GM23338 (cell line): ENCODE data around the gene S100P. TPM values are rescaled to one million over a fixed set of nuclear protein-coding genes. Genes with fewer than 3 reads are reported as not detected.

Experiments used
- ATAC-seq: fragments of 200-7000 bp; cut with Tn5 transposase; 3 replicates; pipeline ENCODE4 v1.9.1; 2020
- DNase-seq: peaks from one replicate; pipeline ENCODE4 v3.0.0-alpha.2; 2015; ENCODE audit warnings: low spot score
- H2AFZ ChIP-seq: fragments of 200-600 bp; sonication (generic); 2 replicates; pipeline ENCODE4 v1.8.0; 2016; ENCODE audit warnings: antibody characterized with exemption, mild to moderate bottlenecking, moderate library complexity
- H3F3A ChIP-seq: fragments of 200-600 bp; sonication (generic); replicated peaks from 2 replicates; pipeline ENCODE4 v1.8.0; 2017; ENCODE audit warnings: antibody characterized with exemption, mixed run types, low read depth
- H3K27ac ChIP-seq: fragments of 200-600 bp; sonication (generic); 2 replicates; pipeline ENCODE4 v1.6.1; 2016; ENCODE audit warnings: low read depth
- H3K27me3 ChIP-seq: fragments of 200-600 bp; sonication (generic); 2 replicates; pipeline ENCODE4 v1.8.0; 2016; ENCODE audit warnings: mild to moderate bottlenecking, mixed run types, moderate library complexity; ENCODE audit not compliant: insufficient read depth
- H3K36me3 ChIP-seq: fragments of 200-600 bp; sonication (generic); 2 replicates; pipeline ENCODE4 v1.8.0; 2016; ENCODE audit warnings: mild to moderate bottlenecking; ENCODE audit not compliant: insufficient read depth
- H3K4me1 ChIP-seq: fragments of 200-600 bp; sonication (generic); 2 replicates; pipeline ENCODE4 v1.8.0; 2016; ENCODE audit warnings: mild to moderate bottlenecking, moderate library complexity; ENCODE audit not compliant: insufficient read depth
- H3K4me2 ChIP-seq: fragments of 200-600 bp; sonication (generic); 2 replicates; pipeline ENCODE4 v1.7.1; 2017; ENCODE audit warnings: mixed run types
- H3K4me3 ChIP-seq: fragments of 200-600 bp; sonication (generic); 2 replicates; pipeline ENCODE4 v1.6.1; 2016; ENCODE audit warnings: mixed run types
- H3K79me2 ChIP-seq: fragments of 200-600 bp; sonication (generic); replicated peaks from 2 replicates; pipeline ENCODE4 v1.8.0; 2017; ENCODE audit warnings: mild to moderate bottlenecking; ENCODE audit not compliant: insufficient read depth
- H3K9me2 ChIP-seq: fragments of 200-600 bp; sonication (generic); 2 replicates; pipeline ENCODE4 v1.8.0; 2017; ENCODE audit not compliant: insufficient read depth
- H4K20me1 ChIP-seq: fragments of 200-600 bp; sonication (generic); replicated peaks from 2 replicates; pipeline ENCODE4 v1.8.0; 2017; ENCODE audit warnings: mild to moderate bottlenecking; ENCODE audit not compliant: insufficient read depth
- H3K27ac Mint-ChIP-seq: 2 replicates; pipeline ENCODE4 v1.8.0; 2020; ENCODE audit warnings: inconsistent platforms, mild to moderate bottlenecking, moderate library complexity, mixed read lengths
- H3K27me3 Mint-ChIP-seq: 3 replicates; pipeline ENCODE4 v1.8.0; 2022; ENCODE audit warnings: low read depth, mild to moderate bottlenecking, moderate library complexity, mixed read lengths, inconsistent platforms; ENCODE audit not compliant: insufficient read depth, poor library complexity
- H3K36me3 Mint-ChIP-seq: 3 replicates; pipeline ENCODE4 v1.8.0; 2021; ENCODE audit warnings: low read depth, mild to moderate bottlenecking, inconsistent platforms, moderate library complexity, mixed read lengths
- H3K4me1 Mint-ChIP-seq: 3 replicates; pipeline ENCODE4 v1.8.0; 2020; ENCODE audit warnings: mild to moderate bottlenecking, inconsistent platforms, mixed read lengths
- H3K4me3 Mint-ChIP-seq: 3 replicates; pipeline ENCODE4 v1.8.0; 2021; ENCODE audit warnings: moderate library complexity, mild to moderate bottlenecking, inconsistent platforms, mixed read lengths
- H3K9me3 Mint-ChIP-seq: 3 replicates; pipeline ENCODE4 v1.8.0; 2020; ENCODE audit warnings: moderate library complexity, mild to moderate bottlenecking, inconsistent platforms, mixed read lengths
- CREB1 ChIP-seq: fragments of 250-450 bp; sonication (Bioruptor Pico); IDR thresholded peaks from 2 replicates; pipeline ENCODE4 v1.5.0; 2020; ENCODE audit warnings: low read depth, mild to moderate bottlenecking, moderate library complexity
- ETS1 ChIP-seq: IDR thresholded peaks from 2 replicates; pipeline ENCODE4 v1.6.1; 2016; ENCODE audit warnings: antibody characterized with exemption
- EZH2 ChIP-seq: fragments of 200-600 bp; sonication (generic); IDR thresholded peaks from one replicate; pipeline ENCODE4 v1.8.0; 2017; ENCODE audit warnings: antibody characterized with exemption, mild to moderate bottlenecking, low read depth; ENCODE audit not compliant: unreplicated experiment
- EZH2phosphoT487 ChIP-seq: fragments of 200-600 bp; sonication (generic); IDR thresholded peaks from one replicate; pipeline ENCODE4 v1.8.1; 2018; ENCODE audit warnings: antibody characterized with exemption; ENCODE audit not compliant: unreplicated experiment
- NANOG ChIP-seq: IDR thresholded peaks from 2 replicates; pipeline ENCODE4 v1.6.1; 2016; ENCODE audit warnings: antibody characterized with exemption, borderline replicate concordance
- POLR2AphosphoS5 ChIP-seq: IDR thresholded peaks from 2 replicates; pipeline ENCODE4 v1.6.1; 2016; ENCODE audit warnings: antibody characterized with exemption, low read depth
- ZNF114 ChIP-seq: fragments of 250-450 bp; sonication (Bioruptor Pico); IDR thresholded peaks from 2 replicates; pipeline ENCODE4 v1.5.0; 2020; ENCODE audit warnings: mild to moderate bottlenecking, moderate library complexity
- ZNF331 ChIP-seq: fragments of 250-450 bp; sonication (Bioruptor Pico); IDR thresholded peaks from 2 replicates; pipeline ENCODE4 v1.5.0; 2020; ENCODE audit warnings: low read depth, mild to moderate bottlenecking, moderate library complexity
- ZNF462 ChIP-seq: fragments of 250-450 bp; sonication (Bioruptor Pico); IDR thresholded peaks from 2 replicates; pipeline ENCODE4 v1.5.0; 2020; ENCODE audit warnings: mild to moderate bottlenecking, moderate library complexity
- polyA plus RNA-seq: library from polyadenylated mRNA; unstranded; fragments of >200 nt; fragmentation: Nextera tagmentation; extraction: Ambion mirVana; gene quantifications from 2 replicates; pipeline ENCODE4 v1.2.1, GENCODE V29; 2016
- total RNA-seq: library from RNA; depleted of rRNA; stranded (reverse); fragments of >200 nt; shearing (Covaris generic); gene quantifications from 2 replicates; pipeline ENCODE4 v1.2.3, GENCODE V29; 2014
- TF ChIP-seq, protein P1 (sequence below): IDR thresholded peaks from one replicate; pipeline ENCODE4 v1.6.1; 2018; ENCODE audit warnings: antibody characterized with exemption; ENCODE audit not compliant: unreplicated experiment

The S100P gene
- total and polyA plus RNA-seq, 2 experiments from 2014 or later: 0.32 TPM; not detected in 1

- peaks cover 23% of the 10 kb centered on the region for H3K79me2 ChIP-seq
- no peak overlapping the region for H3K27ac Mint-ChIP-seq
- H3K36me3 Mint-ChIP-seq: peaks cover 46% of the 10 kb centered on the region
- H3K27ac ChIP-seq: no peak overlapping the region
- H4K20me1 ChIP-seq: peaks cover 2% of the 10 kb centered on the region; the same call in 1 of the 2 replicates
- H3K9me3 Mint-ChIP-seq: peaks cover 14% of the 10 kb centered on the region
- H3K4me2 ChIP-seq: no peak overlapping the region
- H3K4me3 ChIP-seq: no peak overlapping the region
- TF ChIP-seq ZNF114 (no peak), NANOG (no peak), ETS1 (no peak), ZNF331 (CRISPR knock-in tag) (no peak), ZNF462 (CRISPR knock-in tag) (no peak), EZH2 (no peak), POLR2AphosphoS5 (no peak), CREB1 (no peak), EZH2phosphoT487 (no peak)
- TF ChIP-seq, protein P1, sequence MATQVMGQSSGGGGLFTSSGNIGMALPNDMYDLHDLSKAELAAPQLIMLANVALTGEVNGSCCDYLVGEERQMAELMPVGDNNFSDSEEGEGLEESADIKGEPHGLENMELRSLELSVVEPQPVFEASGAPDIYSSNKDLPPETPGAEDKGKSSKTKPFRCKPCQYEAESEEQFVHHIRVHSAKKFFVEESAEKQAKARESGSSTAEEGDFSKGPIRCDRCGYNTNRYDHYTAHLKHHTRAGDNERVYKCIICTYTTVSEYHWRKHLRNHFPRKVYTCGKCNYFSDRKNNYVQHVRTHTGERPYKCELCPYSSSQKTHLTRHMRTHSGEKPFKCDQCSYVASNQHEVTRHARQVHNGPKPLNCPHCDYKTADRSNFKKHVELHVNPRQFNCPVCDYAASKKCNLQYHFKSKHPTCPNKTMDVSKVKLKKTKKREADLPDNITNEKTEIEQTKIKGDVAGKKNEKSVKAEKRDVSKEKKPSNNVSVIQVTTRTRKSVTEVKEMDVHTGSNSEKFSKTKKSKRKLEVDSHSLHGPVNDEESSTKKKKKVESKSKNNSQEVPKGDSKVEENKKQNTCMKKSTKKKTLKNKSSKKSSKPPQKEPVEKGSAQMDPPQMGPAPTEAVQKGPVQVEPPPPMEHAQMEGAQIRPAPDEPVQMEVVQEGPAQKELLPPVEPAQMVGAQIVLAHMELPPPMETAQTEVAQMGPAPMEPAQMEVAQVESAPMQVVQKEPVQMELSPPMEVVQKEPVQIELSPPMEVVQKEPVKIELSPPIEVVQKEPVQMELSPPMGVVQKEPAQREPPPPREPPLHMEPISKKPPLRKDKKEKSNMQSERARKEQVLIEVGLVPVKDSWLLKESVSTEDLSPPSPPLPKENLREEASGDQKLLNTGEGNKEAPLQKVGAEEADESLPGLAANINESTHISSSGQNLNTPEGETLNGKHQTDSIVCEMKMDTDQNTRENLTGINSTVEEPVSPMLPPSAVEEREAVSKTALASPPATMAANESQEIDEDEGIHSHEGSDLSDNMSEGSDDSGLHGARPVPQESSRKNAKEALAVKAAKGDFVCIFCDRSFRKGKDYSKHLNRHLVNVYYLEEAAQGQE: no peak
- no peak overlapping the region for H3K4me3 Mint-ChIP-seq
- H2AFZ ChIP-seq: no peak overlapping the region
- ATAC-seq: no peak
- H3K27me3 ChIP-seq: no peaks in the 10 kb centered on the region
- peaks cover 7% of the 10 kb centered on the region; the same call in 1 of the 2 replicates for H3K36me3 ChIP-seq
- H3K27me3 Mint-ChIP-seq: peaks cover 6% of the 10 kb centered on the region
- DNase-seq: no peak
- H3F3A ChIP-seq: no peaks in the 10 kb centered on the region
- H3K4me1 Mint-ChIP-seq: no peaks in the 10 kb centered on the region
- no peaks in the 10 kb centered on the region for H3K4me1 ChIP-seq
- H3K9me2 ChIP-seq: no peaks in the 10 kb centered on the region
Measured at GRCh38 chr4:6699903-6700302, 6.2 kb downstream of the S100P start.
